ENCODE measurements around the gene ZG16.
"Not testable (repeated sequence)": the region's sequence is repeated elsewhere in the genome, so short reads cannot be mapped to it uniquely, and the experiment has no call there.

DNA sequence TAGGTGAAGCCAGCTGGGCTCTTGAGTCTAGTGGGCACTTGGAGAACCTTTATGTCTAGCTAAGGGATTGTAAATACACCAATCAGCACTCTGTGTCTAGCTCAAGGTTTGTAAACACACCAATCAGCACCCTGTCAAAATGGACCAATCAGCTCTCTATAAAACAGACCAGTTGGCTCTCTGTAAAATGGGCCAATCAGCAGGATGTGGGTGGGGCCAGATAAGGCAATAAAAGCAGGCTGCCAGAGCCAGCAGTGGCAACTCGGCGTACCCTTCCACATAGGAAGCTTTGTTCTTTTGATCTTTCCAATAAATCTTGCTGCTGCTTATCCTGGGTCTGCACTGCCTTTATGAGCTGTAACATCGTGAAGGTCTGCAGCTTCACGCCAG, 29.3 kb upstream of the ZG16 start:
- not testable (repeated sequence) for TF ChIP-seq JUND (IDR thresholded peaks at IDR 0.05; ENCODE audit: low read length); POLR2AphosphoS5 (IDR thresholded peaks at IDR 0.05; ENCODE audit: low read depth, low read length)
